HG03139 (cell line): ENCODE results near the gene PPIP5K1.

Experiments used
- ATAC-seq: cut with Tn5 transposase; IDR thresholded peaks from one replicate; pipeline ENCODE4 v1.9.1; 2021; ENCODE audit not compliant: unreplicated experiment

PPIP5K1 gene

DNA sequence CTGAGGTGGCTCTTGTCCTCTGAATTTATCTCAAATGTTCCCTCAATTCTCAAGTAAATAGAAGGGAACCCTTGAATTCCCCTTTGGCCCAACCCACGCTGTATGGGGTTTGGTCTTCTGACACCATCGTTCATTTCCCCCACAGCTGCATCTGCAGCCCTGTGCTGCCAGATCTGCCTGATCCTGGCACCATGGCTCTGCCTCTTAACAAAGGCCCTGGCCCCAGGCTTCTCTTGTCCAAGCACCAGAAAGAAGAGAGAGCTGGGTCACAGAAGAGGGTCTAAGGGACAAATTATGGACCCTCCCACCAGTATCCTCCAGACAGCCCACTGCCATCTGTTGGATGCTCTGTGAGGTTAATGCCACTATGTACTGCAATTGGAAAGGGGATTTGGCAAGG is 70.8 kb downstream of the PPIP5K1 start:
- no peak for ATAC-seq

- ATAC-seq = no peak
Observed at GRCh38 chr15:43518197-43518761, 71.7 kb downstream of the PPIP5K1 start.

- no peak for ATAC-seq
Observed at GRCh38 chr15:43517354-43518196, 72.4 kb downstream of the PPIP5K1 start, which contains the start of gene MAP1A. Gene MAP1A, plus strand, starts transcription at chr15:43517608. Its CDS starts 3,866 bp downstream, at chr15:43521474.

GRCh38 chr15:43516801-43517353 is 73.1 kb downstream of the PPIP5K1 start:
- no peak for ATAC-seq

- ATAC-seq = no peak
Observed at GRCh38 chr15:43516185-43516584, 73.8 kb downstream of the PPIP5K1 start.

DNA sequence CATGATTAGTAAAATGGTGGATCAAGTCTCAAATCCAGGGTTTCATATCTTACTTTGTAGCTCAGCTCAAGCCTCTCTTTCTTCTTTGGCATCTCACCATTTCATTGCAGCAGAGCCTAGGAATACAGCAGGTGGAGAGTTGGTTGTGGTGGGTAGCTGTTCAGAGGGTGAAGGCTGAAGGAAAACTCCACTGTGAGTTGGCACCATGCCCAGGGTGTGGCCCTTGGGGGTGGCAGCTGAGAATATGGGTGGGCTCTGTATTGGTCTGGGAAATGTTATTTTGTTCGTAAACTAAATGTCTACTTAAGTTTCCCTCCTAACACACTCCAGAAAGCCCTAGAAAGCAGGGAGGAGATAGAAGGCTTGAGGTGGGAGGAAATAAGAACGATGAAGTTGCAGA is 74.3 kb downstream of the PPIP5K1 start:
- ATAC-seq = no peak

DNA sequence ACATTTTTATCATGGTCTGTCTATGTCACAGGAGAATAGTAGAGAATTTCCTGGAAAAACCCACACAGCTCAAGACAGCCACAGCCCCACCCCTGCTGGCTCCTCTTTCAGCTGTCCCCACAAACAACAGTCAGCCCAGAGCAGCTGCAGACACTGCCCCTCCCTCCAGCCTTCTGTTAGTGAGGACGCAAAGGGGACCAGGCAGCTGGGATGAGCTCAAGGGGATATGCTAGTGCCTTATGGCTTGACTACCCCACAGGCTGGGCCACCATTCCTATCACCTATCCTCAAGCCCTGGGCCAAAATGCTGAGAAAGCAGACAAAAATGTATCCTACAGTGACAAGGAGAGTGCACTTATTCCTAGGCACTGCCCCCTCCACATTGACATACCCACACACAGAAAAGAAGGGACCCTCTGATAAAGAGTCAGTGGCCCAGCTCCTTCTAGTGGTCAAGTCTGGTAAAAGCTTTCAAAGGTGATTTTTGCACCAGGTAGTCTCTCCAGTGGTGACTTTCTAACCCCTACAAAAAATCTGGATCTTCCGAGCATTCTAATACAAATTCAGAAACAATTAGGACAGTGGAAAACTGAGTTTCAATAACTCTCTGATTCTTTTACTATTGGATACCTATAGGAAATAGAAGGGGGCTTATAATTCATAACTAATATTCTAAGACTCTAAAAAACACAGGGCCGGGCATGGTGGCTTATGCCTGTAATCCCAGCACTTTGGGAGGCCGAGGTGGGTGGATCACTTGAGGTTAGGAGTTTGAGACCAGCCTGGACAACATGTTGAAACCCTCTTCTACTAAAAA is 75.6 kb downstream of the PPIP5K1 start:
- ATAC-seq = no peak

DNA sequence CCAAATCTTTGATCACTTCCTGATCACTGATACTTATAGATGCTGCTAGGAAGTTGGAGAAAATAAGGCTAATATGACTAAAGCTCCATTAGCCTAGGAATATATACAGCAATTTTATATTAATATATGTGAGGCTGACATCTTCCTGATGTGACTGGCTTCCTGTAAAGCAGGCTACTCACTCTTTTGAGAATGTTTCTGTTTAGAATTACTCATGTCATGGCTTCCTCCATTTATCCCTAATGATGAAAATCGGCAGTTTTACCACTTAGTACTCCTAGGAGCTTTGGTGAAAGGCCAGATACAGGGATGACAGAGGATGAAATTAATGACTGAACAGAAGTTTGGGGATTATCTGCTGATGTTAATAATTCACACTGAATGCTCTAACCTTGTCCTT is 76.5 kb downstream of the PPIP5K1 start:
- ATAC-seq = no peak

DNA sequence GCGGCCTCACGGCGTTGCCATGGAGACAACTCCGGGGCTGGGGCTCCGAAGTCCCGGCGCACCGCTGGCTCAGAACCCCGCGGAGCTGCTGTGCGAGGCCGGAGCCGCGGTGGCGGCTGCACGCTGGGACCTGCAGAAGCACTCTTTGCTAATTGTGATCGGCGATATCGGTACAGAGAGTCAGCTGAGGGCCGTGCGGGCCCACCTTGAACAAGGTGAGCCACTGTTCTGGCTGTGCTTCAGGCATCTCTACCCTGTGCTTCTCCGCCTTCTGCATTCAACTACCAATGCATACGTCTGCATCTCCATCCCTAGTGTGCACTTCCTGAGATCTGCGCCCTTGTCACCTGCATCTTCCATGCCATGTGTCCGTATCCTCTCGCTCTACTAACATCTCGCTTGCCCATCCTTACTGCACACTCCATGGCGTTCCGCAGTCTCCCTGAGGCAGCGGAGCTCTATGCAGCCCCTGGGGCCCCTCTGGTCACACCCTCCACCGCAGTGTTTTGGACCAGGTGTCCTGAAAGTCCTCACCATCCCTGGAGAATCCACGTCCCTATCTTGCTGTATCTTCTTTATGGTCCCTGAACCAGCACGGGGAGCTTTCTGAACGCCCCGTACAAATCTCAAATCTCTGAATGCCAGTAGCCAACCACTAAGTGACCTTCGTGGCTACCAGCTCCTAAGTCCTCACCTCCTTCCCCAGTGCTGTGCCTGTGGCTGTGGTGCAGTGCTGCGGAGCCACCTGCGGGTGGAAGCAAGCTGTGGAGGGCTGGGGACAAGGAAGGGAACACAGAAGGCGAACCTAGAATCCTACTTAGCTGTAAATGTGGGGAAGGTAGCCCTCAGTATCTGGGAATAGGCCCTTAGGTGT is 78.8 kb downstream of the PPIP5K1 start:
- ATAC-seq = peak; percentile 8

DNA sequence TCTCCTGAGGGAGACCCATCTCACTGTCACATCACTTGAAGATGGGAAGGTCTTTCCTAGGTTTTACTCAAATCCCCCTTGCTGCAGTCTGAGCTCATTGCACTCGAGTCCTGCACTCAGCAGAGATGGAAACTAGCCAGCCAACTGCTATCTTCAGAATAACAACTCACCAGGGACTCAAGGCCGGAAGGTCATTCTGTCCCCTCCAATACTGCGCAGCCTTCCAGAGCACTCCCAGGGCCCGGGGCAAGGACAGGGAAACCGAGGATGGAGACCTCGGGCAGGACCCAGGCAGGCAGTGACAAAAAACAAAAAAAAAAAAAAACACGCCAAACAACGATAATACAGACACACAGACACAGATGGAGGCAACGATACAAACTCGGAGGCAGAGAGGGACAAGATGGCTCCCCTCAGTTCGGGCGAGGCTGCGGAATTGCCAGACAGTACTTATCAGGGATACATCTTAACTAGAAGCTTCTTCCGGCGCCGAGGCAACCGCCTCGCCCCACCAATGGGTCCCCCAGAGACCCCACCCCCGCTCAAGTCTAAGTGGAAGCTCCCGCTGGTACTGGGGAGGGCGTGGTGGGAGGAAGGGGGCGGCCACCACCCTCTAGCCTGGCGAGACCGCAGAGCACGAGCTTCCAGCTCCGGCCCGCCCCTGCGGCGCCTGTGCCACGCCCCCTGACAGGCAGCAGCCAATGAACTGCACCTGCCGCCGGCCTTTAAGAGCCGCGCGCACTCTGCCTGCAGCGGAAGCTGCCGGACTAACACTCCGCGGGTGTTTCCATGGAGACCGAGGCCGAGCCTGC is 79.6 kb downstream of the PPIP5K1 start:
- peak; percentile 93 for ATAC-seq

GRCh38 chr15:43509660-43510199 is 80.3 kb downstream of the PPIP5K1 start:
- ATAC-seq = no peak

- no peak for ATAC-seq
Observed at GRCh38 chr15:43508991-43509659, 80.9 kb downstream of the PPIP5K1 start.

DNA sequence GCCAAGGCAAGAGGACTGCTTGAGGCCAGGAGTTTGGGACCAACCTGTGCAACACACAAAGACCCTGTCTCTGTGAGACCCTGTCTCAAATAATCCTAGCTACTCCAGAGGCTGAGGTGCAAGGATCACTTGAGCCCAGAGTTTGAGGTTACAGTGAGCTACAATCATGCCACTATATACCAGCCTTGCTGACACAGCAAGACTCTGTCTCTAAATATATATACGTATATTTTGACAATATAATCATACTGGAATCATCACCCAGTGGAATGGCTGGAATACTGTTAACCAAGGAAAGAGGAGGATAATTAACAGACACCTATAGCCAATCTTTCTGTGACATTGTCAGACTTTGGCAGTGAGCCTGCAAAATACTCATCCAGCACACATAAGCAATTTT is 81.6 kb downstream of the PPIP5K1 start:
- no peak for ATAC-seq

DNA sequence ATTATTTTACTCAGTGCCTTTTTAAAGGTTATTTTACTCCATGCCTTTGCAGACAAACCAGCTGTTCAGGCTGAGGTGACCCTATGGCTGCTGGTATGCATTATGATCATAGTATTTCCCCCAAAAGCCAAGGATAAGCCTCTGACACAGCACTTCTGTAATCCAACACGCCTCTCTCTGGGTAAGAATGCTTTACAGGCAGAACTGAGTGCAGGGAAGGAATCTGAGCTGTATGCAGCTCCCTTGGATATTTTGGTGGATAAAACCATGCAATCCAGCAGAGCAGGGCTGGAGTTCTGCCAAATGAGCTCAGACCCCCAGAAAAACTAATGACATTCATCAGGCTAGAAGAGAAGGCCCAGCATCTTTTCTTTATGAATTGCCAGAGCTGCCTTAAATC is 84.3 kb downstream of the PPIP5K1 start:
- no peak for ATAC-seq

DNA sequence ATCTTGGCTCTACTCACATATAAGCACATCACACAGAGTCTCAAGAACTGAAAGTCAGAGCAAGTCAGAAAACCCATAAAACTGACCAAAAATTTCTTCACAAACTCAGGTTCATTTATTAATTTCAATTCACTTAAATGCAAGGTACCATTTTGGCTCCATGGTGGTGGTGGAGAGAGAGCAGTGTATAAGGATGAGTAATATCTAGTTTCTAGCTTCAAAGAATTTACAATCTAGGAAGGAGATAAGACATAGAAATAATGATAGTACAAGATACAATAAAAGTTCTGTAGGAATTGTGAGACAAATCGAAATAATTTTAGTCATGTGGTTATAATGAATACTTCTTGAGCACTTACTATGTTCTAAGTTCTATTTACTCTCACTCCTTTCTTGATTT is 90.4 kb downstream of the PPIP5K1 start:
- ATAC-seq = no peak

DNA sequence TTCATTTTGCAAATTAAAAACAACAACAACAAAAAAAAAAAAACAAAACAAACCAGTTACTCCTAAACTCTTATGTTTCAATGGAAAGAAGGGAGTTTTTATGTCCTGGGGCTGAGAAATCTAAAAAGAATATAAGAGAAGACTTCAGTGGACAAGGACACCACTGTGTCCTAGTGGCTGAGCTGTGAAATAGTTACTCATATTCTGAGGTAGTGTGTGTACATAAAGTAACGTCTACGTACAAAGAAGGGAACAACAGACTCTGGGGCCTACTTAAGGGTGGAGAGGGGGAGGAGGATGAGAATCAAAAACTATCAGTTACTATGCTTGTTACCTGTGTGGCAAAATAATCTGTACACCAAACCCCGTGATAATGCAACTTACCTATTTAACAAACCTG is 91.0 kb downstream of the PPIP5K1 start:
- ATAC-seq = no peak

- ATAC-seq = no peak
Observed at GRCh38 chr15:43493703-43494472, 96.1 kb downstream of the PPIP5K1 start.
